ENCODE data around the gene CPSF2. TPM values are rescaled to one million over a fixed set of nuclear protein-coding genes. Genes with fewer than 3 reads are reported as not detected.
"Not testable (repeated sequence)": the region's sequence is repeated elsewhere in the genome, so short reads cannot be mapped to it uniquely, and the experiment has no call there.

Gene CPSF2
- total RNA-seq, 1 experiment from 2014 or later = 20.8 TPM

DNA sequence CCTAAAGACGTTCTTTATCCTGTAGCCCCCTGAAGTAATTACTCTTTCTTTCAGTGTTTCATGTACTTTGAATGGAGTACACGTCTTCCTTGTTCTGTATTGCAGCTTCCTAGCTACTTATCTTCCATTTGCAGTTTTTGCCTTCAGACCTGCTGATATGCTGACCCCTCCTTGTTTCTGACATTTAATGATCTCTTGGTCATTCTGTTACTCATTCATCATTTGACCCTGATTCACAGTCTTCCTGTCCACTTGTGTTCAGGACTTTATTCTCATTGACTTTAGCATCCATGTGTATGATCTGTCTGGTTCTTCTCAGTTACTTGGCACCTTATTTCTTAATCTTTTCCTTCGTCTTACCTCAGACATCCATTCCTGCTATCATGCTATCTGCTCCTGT is 22.2 kb downstream of the CPSF2 start:
- in situ Hi-C loops (cut with HindIII; ENCODE audit: low pct_unique_long_range_greater_than_20kb, low sequenced_read_pairs) = no loop called here
- no peak for DNase-seq (ENCODE audit: low read depth)

DNA sequence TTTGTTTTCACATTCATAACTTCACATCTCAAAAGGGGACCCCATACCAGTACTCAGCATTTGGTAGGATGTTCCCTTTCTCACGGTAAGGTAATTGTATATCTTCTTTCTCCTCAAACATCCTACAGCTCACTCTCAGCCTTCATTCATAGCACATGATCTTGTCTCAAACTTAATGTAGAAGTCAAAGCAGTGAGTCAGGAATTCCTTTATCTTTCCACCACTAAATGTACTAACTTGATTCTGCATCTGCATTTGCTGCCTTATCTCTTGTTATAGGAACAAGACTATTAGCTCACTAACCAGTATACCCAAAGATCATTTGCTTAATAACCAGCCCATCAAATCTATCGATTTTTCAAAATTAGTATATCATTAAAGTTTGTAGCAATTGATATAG is 22.9 kb downstream of the CPSF2 start:
- in situ Hi-C loops (cut with HindIII; ENCODE audit: low pct_unique_long_range_greater_than_20kb, low sequenced_read_pairs) = no loop called here

DNA sequence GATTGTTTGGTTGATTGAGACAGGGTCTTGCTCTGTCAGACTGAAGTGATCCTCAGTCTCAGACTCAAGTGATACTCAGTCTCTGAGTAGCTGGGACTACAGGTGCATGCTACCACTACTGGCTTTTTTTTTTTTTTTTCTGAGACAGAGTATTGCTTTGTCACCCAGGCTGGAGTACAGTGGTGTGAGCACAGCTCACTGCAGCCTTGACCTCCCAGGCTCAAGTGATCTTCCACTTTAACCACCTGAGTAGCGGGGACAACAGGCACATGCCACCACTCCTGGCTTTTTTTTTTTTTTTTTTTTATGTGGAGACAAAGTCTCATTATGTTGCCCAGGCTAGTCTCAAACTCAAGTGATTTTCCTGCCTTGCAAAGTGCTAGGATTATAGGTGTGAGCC is 31.8 kb downstream of the CPSF2 start:
- no peak for DNase-seq (ENCODE audit: low read depth)
- in situ Hi-C loops (cut with HindIII; ENCODE audit: low pct_unique_long_range_greater_than_20kb, low sequenced_read_pairs) = no loop called here

More for the DNA sequence above, 22.9 kb downstream of the CPSF2 start:
- DNase-seq (ENCODE audit: low read depth) = no peak

DNA sequence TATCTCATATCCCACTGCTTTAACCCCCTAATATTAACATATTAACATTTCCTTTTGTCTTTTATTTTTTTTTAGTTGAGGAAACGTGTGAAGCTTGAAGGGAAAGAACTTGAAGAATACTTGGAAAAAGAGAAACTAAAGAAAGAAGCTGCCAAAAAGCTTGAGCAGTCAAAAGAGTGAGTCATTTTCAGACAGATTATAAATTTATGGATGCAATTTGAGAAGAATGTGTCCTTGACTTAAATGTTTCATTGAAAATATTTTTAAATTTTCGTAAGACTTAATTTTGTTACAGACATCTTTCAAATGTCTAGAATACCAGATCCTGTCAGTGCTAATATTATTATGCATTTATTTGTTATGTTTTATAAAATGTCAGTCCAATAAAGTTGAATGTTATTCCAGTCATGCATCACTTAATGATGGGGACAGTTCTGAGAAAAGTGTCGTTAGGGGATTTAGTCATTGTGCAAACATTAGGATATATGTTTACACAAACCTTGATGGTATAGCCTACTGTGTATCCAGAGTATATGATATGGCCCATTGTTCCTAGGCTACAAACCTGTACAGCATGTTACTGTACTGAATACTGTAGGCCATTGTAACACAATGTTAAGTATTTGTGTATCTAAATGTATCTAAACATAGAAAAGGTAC is 32.6 kb downstream of the CPSF2 start:
- in situ Hi-C loops (cut with HindIII; ENCODE audit: low pct_unique_long_range_greater_than_20kb, low sequenced_read_pairs) = no loop called here

DNA sequence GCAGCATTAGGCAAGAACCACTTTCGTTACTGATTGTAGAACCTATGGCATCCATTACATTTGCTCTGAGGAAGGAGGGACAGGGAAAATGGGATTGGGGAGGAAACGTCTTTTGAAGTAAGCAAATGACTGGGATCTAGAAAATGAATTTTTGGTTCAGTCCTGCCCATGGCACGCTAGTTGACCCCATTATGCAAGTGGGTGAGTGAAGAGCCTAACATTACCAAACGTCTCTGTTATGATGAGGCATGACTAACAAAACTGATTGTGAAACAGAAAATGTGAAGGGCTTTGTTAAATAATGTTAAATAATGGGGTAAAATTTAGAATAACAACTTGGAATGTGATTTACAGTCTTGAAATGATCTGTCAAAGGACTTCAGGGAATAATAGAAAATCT is 38.9 kb downstream of the CPSF2 start:
- in situ Hi-C loops (cut with HindIII; ENCODE audit: low pct_unique_long_range_greater_than_20kb, low sequenced_read_pairs) = no loop called here

More for the DNA sequence above, 32.6 kb downstream of the CPSF2 start:
- peak; percentile 22 for DNase-seq (ENCODE audit: low read depth)

DNA sequence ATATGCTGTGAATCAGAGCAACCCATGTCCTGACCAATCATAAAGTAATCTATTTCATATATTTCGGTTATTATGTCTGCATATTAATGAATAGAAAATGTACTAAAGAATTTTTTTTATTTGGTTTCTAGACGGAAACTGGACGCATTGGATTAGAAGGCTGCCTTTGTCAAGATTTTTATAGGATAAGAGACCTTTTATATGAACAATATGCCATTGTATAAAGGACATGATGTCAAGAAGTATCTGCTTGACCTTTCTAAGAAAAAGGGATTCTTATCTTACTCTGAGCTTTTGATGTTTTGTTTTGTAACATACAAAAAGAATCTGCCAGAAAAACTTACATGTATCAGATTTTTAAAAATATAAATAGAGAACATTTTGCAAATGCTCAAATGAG is 39.8 kb downstream of the CPSF2 start:
- DNase-seq (ENCODE audit: low read depth) = no peak
- in situ Hi-C loops (cut with HindIII; ENCODE audit: low pct_unique_long_range_greater_than_20kb, low sequenced_read_pairs) = no loop called here

More for the DNA sequence above, 38.9 kb downstream of the CPSF2 start:
- DNase-seq (ENCODE audit: low read depth) = peak; percentile 3

DNA sequence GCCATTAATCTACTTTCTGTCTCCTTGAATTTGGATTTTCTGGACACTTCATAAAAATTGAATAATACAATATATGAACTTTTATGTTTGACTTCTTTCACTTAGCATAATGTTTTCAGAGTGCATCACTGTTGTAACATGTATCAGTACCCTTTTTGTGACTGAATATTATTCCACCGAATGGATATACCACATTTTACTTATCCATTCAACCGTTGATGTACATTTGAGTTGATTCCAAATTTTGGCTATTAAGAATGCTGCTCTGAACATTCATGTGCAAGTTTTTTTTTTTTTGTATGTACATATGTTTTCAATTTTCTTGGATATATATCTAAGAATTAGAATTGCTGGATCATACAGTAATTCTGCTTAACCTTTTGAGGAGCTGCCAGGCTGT is 43.2 kb downstream of the CPSF2 start:
- DNase-seq (ENCODE audit: low read depth) = no peak
- in situ Hi-C loops (cut with HindIII; ENCODE audit: low pct_unique_long_range_greater_than_20kb, low sequenced_read_pairs) = no loop called here

DNA sequence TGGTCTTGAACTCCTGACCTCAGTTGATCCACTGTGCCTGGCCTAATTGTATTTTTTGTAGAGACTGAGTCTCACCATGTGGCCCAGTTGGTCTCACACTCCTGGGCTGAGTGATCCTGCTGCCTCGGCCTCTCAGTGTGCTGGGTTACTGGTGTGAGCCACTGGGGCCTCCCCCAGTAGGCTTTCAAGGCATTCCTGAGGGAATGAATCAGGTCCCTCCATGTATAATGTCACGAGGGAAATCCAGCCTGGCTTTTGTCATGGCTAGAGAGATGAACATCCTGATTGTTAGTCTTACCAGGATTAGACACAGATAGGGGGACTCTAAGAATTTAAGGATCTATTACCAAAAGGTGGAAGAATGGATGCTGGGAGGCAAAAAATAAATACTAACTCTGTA is 51.9 kb downstream of the CPSF2 start:
- DNase-seq (ENCODE audit: low read depth) = no peak
- in situ Hi-C loops (cut with HindIII; ENCODE audit: low pct_unique_long_range_greater_than_20kb, low sequenced_read_pairs) = no loop called here

DNA sequence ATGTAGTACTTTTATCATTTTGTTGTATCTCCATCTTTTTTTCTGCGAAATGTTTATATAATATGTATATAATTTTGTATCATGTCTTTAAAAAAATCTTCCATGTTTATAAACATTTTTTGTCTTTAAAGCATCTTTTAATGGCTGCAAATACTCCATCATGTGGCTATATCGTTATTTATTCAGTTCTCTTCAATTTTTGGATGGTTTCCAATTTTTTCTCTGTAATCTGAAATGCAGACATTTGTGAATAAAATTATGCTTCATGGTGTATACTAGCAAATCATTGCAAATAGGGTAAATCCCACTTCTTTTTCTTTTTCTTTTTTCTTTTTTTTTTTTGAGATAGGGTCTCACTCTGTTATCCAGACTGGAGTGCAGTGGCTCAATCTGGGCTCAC is 54.0 kb downstream of the CPSF2 start:
- DNase-seq (ENCODE audit: low read depth) = no peak
- in situ Hi-C loops (cut with HindIII; ENCODE audit: low pct_unique_long_range_greater_than_20kb, low sequenced_read_pairs) = no loop called here

DNA sequence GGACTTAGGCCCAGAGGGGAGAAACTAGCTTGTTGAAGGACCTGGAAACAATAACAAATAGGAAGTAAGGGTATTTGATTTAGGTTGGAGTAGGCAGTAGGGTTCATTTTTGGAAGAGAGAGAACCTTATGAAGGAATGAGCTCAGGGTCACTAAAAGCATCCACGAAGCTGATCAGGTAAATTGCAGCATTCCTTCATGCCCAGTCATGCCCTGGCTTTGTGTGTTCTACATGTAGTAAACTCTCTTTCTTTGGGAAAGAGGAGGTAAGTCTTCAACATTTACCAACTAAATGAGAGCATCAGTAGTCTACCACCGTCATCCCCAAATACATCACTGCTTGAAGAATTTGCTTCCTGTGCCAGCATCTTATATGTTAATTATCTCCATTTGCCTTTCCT is 54.7 kb downstream of the CPSF2 start:
- in situ Hi-C loops (cut with HindIII; ENCODE audit: low pct_unique_long_range_greater_than_20kb, low sequenced_read_pairs) = no loop called here

DNA sequence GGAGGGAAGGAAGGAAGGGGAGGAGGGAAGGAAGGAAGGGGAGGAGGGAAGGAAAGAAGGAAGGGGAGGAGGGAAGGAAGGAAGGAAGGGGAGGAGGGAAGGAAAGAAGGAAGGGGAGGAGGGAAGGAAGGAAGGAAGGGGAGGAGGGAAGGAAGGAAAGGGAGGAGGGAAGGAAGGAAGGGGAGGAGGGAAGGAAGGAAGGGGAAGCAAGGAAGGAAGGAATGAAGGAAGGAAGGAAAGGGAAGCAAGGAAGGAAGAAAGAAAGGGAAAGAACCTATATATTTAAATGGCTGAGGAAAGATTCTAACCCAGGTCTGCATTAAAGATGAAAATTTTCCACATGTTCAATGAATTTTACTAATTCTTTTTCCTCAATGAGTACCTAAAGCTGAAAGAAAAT is 57.4 kb downstream of the CPSF2 start:
- in situ Hi-C loops (cut with HindIII; ENCODE audit: low pct_unique_long_range_greater_than_20kb, low sequenced_read_pairs); DNase-seq (ENCODE audit: low read depth): not testable (repeated sequence)

More for the DNA sequence above, 54.7 kb downstream of the CPSF2 start:
- DNase-seq (ENCODE audit: low read depth) = no peak

DNA sequence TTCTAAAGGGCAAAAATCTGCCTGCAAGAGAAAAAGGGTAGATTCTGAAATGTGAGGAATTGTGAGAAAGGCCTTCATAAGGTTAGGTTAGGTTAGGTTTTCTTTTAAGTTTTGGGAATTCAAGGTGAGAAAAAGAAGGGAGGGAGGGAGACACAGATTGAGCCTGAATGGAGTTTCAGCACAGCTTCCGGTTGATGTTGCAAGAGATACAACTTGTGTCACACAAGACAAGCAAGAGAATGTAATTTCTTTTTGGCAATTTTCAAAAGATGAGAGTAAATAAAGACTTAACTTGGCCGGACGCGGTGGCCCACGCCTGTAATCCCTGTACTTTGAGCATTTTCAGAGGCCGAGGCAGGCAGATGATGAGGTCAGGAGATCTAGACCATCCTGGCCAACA is 63.8 kb downstream of the CPSF2 start:
- no peak for DNase-seq (ENCODE audit: low read depth)
- in situ Hi-C loops (cut with HindIII; ENCODE audit: low pct_unique_long_range_greater_than_20kb, low sequenced_read_pairs) = no loop called here

DNA sequence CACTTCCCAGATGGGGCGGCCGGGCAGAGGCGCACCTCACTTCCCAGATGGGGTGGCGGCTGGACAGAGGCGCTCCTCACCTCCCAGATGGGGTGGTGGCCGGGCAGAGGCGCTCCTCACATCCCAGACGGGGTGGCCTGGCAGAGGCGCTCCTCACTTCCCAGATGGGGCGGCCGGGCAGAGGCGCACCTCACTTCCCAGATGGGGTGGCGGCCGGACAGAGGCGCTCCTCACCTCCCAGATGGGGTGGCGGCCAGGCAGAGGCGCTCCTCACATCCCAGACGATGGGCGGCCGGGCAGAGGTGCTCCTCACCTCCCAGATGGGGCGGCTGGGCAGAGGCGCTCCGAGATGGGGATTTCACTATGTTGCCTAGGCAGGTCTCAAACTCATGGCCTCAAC is 65.8 kb downstream of the CPSF2 start:
- in situ Hi-C loops (cut with HindIII; ENCODE audit: low pct_unique_long_range_greater_than_20kb, low sequenced_read_pairs) = not testable (repeated sequence)

DNA sequence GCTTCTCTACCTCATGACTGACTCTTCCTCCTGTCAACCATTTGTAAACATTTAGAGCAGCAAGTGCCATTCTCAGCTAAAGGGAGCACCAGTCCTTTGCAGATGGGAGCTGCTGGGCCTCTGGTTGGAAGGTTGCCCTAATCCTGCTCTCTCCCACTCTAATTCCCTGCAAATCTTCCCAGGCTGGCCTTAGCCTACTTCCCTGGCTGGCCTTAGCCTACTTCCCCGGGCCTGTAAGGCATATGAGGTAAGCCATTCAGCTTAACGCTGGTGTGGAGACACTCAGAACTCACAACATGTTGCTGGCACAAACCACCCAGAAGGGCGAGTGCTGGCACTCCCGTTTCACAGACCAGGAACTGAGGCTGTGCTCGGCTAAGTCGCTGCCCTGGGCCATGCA is 69.0 kb downstream of the CPSF2 start:
- in situ Hi-C loops (cut with HindIII; ENCODE audit: low pct_unique_long_range_greater_than_20kb, low sequenced_read_pairs) = no loop called here
- no peak for DNase-seq (ENCODE audit: low read depth)

More for the DNA sequence above, 65.8 kb downstream of the CPSF2 start:
- not testable (repeated sequence) for DNase-seq (ENCODE audit: low read depth)

DNA sequence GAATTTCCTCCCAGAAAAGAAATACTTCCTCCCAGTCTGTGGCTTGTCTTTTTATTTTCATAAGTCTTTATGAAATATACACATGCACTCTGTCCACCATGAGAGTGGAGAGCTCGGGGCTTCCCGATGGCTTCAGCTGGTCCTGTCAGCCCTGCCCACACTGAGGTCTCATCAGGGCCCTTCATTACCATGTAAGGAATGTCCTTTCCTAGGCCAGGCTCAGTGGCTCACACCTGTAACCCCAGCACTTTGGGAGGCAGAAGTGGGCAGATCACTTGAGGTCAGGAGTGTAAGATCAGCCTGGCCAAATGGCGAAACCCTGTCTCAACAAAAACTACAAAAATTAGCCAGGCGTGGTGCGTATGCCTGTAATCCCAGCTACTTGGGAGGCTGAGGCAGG is 77.0 kb downstream of the CPSF2 start:
- in situ Hi-C loops (cut with HindIII; ENCODE audit: low pct_unique_long_range_greater_than_20kb, low sequenced_read_pairs) = no loop called here
- no peak for DNase-seq (ENCODE audit: low read depth)

DNA sequence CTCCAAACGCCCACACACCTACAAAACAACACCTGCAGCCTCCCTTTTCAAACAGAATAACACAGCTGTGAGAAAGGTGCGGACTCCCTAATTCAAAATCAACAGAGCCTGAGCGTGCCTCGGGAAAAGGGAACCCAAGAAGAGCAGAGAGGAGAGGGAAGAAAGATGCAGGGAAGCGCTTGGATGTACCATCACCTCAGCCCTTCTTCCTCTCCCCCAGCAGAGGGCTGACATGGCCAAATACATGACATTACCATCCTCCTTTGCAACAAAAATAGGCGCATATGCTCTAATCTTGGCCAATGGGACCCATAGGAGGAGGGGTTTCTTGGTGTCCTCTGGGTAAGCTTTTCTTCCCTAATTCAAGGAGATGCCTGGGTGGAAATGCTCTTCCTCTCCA is 78.0 kb downstream of the CPSF2 start:
- DNase-seq (ENCODE audit: low read depth) = no peak
- in situ Hi-C loops (cut with HindIII; ENCODE audit: low pct_unique_long_range_greater_than_20kb, low sequenced_read_pairs) = no loop called here

DNA sequence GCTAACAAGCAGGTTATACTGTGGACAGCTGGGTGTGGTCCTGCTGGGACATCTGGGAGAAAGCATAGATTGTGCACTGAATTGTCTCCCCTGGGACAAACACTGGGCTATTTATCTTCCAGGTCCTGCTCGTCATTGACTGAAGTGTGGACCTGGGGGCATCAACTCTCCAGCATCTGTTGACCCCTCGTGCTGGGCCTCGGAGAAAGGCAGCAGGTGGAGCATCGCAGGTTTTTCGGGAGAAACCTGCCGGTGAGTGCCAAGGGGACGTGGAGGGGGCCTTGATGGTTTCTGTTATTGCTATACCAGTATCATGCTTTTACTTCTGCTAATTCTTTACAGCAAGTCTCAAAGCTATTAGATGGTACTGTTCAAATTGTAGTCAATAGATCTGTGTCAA is 81.3 kb downstream of the CPSF2 start:
- in situ Hi-C loops (cut with HindIII; ENCODE audit: low pct_unique_long_range_greater_than_20kb, low sequenced_read_pairs) = no loop called here
- no peak for DNase-seq (ENCODE audit: low read depth)

DNA sequence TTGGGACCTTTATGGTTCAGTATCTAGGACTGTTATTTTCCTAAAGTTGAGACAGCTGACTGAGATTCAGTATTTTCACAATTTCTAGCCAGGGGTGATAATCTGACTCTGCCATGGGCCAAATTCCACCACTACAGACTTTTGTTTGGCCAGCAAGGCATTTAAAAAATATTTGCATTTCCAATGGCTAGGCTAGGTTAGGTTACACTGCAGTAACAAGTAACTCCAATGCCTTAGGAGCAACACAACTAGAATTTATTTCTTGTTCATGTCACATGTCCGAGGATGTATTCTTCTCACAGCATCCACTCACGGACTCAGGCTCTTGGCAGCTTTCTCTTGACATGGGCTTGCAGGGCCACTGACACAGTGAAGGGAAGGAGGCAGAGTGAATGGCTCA is 83.0 kb downstream of the CPSF2 start:
- in situ Hi-C loops (cut with HindIII; ENCODE audit: low pct_unique_long_range_greater_than_20kb, low sequenced_read_pairs) = no loop called here
- no peak for DNase-seq (ENCODE audit: low read depth)

DNA sequence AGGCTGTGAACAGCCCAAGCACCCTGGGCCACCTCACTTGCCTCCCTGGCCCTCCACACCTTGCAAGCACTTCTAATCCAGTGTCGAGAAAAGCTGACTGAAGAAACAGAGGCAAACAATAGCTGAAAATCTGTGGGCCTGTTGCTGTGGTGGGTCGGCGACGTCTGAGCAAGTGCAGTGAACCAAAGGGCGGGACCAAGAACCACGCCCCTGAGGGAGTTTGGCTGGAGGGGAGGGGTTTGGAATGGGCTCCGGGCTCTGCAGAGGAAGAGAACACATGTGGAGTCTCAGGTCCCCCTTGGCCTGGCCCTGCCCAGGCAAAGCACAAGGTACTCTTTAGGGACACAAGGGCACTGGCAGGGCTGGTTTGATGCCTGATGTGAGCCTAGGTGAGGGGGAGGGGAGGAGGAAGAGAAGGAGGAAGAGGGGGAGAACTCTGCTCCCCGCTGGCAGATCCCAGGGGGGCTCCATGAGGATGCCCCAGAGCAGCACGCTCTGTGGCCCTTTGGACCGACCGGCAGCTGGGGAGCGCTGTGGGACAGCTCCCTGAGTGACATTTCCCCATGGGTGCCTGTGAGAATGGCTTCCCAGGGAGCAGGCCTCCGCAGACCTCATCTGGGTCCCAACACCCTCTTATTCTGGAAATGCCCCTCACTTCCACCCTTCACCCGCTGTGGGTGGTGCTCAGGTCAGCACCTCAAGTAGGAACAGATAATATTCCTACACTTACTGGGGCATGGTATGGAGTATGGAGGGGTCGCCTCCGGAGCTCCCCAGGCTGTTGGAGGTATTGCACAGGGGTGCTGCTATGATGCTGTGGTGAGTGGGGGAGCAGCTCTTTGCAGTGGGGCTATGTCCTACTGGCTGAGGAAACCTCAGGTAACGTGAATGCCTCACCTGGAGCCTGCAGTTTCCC is 85.5 kb downstream of the CPSF2 start:
- no peak for DNase-seq (ENCODE audit: low read depth)

DNA sequence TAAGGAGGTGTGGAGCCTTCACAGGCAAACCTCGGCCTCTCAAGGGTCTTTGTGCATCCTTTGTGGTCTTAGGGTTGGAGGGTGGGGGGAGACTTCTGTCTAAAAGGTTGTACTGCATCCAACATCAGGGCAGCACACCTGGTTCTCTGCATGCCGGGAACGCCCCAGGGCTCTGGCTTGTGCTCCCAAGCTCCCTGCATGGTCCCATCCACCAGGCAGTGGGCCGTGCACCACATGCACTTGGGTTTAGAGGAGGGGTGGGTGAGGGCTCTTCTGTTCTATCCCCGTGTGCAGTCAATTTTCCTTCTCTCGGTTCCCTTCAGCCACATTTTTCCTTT is 86.1 kb downstream of the CPSF2 start:
- in situ Hi-C loops (cut with HindIII; ENCODE audit: low pct_unique_long_range_greater_than_20kb, low sequenced_read_pairs) = no loop called here
- DNase-seq (ENCODE audit: low read depth) = no peak

More for the DNA sequence above, 85.5 kb downstream of the CPSF2 start:
- in situ Hi-C loops (cut with HindIII; ENCODE audit: low pct_unique_long_range_greater_than_20kb, low sequenced_read_pairs) = no loop called here
